GM18867 (cell line): ENCODE measurements around the gene HERC6.
"Not testable (repeated sequence)": the region's sequence is repeated elsewhere in the genome, so short reads cannot be mapped to it uniquely, and the experiment has no call there.

Experiments used
- ATAC-seq: cut with Tn5 transposase; IDR thresholded peaks from one replicate; pipeline ENCODE4 v1.9.1; 2021; ENCODE audit warnings: mild to moderate bottlenecking, moderate library complexity; ENCODE audit not compliant: unreplicated experiment

HERC6 gene

GRCh38 chr4:88382621-88383020, 4.0 kb downstream of the HERC6 start:
- ATAC-seq = peak; percentile 60

- ATAC-seq = no peak
These were observed 11.5 kb downstream of the HERC6 start for GRCh38 chr4:88390128-88390527.

- no peak for ATAC-seq
These were observed 13.1 kb downstream of the HERC6 start for GRCh38 chr4:88391703-88392102.

- no peak for ATAC-seq
These were observed 18.0 kb downstream of the HERC6 start for GRCh38 chr4:88396681-88397080.

- ATAC-seq = no peak
These were observed 19.7 kb downstream of the HERC6 start for GRCh38 chr4:88398381-88398780.

- no peak for ATAC-seq
These were observed 30.6 kb downstream of the HERC6 start for GRCh38 chr4:88409206-88409605.

- ATAC-seq = no peak
These were observed 31.1 kb downstream of the HERC6 start for GRCh38 chr4:88409789-88410188.

GRCh38 chr4:88411491-88412096, 32.9 kb downstream of the HERC6 start:
- ATAC-seq = no peak

- ATAC-seq = no peak
These were observed 35.1 kb downstream of the HERC6 start for GRCh38 chr4:88413801-88414200.

- ATAC-seq = no peak
These were observed 36.1 kb downstream of the HERC6 start for GRCh38 chr4:88414755-88415154.

- ATAC-seq = no peak
These were observed 37.3 kb downstream of the HERC6 start for GRCh38 chr4:88415982-88416381.

- ATAC-seq = no peak
These were observed 39.8 kb downstream of the HERC6 start for GRCh38 chr4:88418411-88418810.

GRCh38 chr4:88419874-88420273, 41.2 kb downstream of the HERC6 start:
- peak; percentile 79 for ATAC-seq

- ATAC-seq = no peak
These were observed 42.2 kb downstream of the HERC6 start for GRCh38 chr4:88420844-88421243.

GRCh38 chr4:88422403-88422802, 43.8 kb downstream of the HERC6 start:
- ATAC-seq = no peak

- no peak for ATAC-seq
These were observed 50.7 kb downstream of the HERC6 start for GRCh38 chr4:88429401-88429800.

- no peak for ATAC-seq
These were observed 57.5 kb downstream of the HERC6 start for GRCh38 chr4:88435987-88436693.

- not testable (repeated sequence) for ATAC-seq
These were observed 59.2 kb downstream of the HERC6 start for GRCh38 chr4:88437873-88438272.

- no peak for ATAC-seq
These were observed 60.6 kb downstream of the HERC6 start for GRCh38 chr4:88439161-88439760.

- ATAC-seq = no peak
These were observed 61.5 kb downstream of the HERC6 start for GRCh38 chr4:88440146-88440545.

- ATAC-seq = no peak
These were observed 63.0 kb downstream of the HERC6 start for GRCh38 chr4:88441696-88442095.

GRCh38 chr4:88442689-88443191, 64.1 kb downstream of the HERC6 start:
- ATAC-seq = no peak
